GM10248 (cell line): Measurements from ENCODE around the gene MATCAP1.

Experiments used
- CTCF ChIA-PET: fragments of 300-600 bp; sonication (Branson Sonifier 250); formaldehyde crosslinking; extraction: SDS; loops from one replicate; lab custom pipeline; 2021; ENCODE audit warnings: antibody characterized with exemption; lab: Yijun Ruan, JAX
- POLR2A ChIA-PET: fragments of 350-650 bp; sonication (Branson Sonifier 250); formaldehyde crosslinking; extraction: SDS; loops from one replicate; lab custom pipeline; 2020; ENCODE audit warnings: antibody characterized with exemption; lab: Yijun Ruan, JAX
- DNase-seq: peaks from one replicate; pipeline ENCODE4 v3.0.0; 2012; ENCODE audit errors: extremely low spot score
- CTCF ChIP-seq: IDR thresholded peaks from 2 replicates; pipeline ENCODE4 v1.5.1; 2012; ENCODE audit warnings: mild to moderate bottlenecking, low read depth; ENCODE audit errors: extremely low read depth, missing control alignments, control extremely low read depth

The MATCAP1 gene

GRCh38 chr16:67157106-67157748 is 26.5 kb downstream of the MATCAP1 start:
- DNase-seq = no peak
- ChIA-PET CTCF (interaction anchor here (0.7 to 11.2 kb wide), 22 partner anchors 10 to 211 kb away, joined by 3 to 207 read pairs (median 3); partner anchors contain the start of gene NOL3), POLR2A (interaction anchor here (1.2 kb wide), 1 partner anchor 18 kb away, joined by 4 read pairs; no protein-coding TSS in a partner anchor)
- no peak for TF ChIP-seq CTCF

GRCh38 chr16:67156143-67156844 is 27.5 kb downstream of the MATCAP1 start:
- no peak for DNase-seq
- POLR2A ChIA-PET = no interaction called here
- no peak for TF ChIP-seq CTCF
- CTCF ChIA-PET = interaction anchor here (0.7 to 11.2 kb wide), 33 partner anchors 8 to 326 kb away, joined by 3 to 207 read pairs (median 7); partner anchors contain the start of genes CBFB, HSF4, NAE1 and NOL3

GRCh38 chr16:67155295-67156142 is 28.2 kb downstream of the MATCAP1 start:
- CTCF ChIA-PET = interaction anchor here (0.6 to 11.2 kb wide), 72 partner anchors 8 to 325 kb away, joined by 3 to 207 read pairs (median 4); partner anchors contain the start of genes CBFB, CES3, E2F4 and EXOC3L1
- peak; percentile 88 for DNase-seq
- POLR2A ChIA-PET = no interaction called here
- TF ChIP-seq CTCF = peak; percentile 96

GRCh38 chr16:67154578-67155294 is 29.0 kb downstream of the MATCAP1 start:
- CTCF ChIA-PET = interaction anchor here (0.7 to 11.2 kb wide), 70 partner anchors 7 to 324 kb away, joined by 3 to 207 read pairs (median 5); partner anchors contain the start of genes CBFB, CES3, E2F4 and EXOC3L1
- DNase-seq = no peak
- no peak for TF ChIP-seq CTCF
- POLR2A ChIA-PET = no interaction called here

GRCh38 chr16:67151431-67152097 is 32.2 kb downstream of the MATCAP1 start:
- ChIA-PET POLR2A (interaction anchor here (1.0 to 1.2 kb wide), 3 partner anchors 10 to 134 kb away, joined by 3 to 5 read pairs (median 4); no protein-coding TSS in a partner anchor), CTCF (interaction anchor here (0.8 to 11.2 kb wide), 16 partner anchors 8 to 256 kb away, joined by 3 to 207 read pairs (median 6); partner anchors contain the start of genes FBXL8, HSF4, MATCAP1 and NOL3)
- TF ChIP-seq CTCF = no peak
- DNase-seq = no peak
